ENCODE data around the gene SMARCC2. TPM values are rescaled to one million over a fixed set of nuclear protein-coding genes. Genes with fewer than 3 reads are reported as not detected.

Gene SMARCC2
- total and polyA plus RNA-seq, 8 donors = 12.5 to 131 (median 64.3) TPM

DNA sequence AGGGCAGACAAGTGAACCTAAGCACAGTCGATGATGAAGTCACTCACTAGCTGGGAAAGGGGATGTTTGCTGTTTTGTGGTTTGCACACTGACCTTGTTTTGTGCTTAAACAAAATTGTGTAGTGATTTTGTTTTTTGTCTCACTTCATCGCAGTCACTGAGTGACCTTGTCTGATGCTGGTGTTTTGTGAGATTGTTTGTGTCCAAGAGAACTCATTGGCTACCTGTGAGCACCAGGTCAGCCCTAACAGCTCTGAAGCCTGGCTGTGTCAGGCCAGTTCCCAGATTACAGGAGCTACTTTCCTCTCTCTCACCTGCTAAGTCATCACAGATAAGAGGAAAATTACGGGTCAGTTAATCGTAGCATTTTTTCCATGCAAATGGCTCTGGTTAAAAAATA, 65.2 kb downstream of the SMARCC2 start:
- H3K27ac ChIP-seq = peak overlapping the region in 4 of 5 donors; percentile 48 to 97 (median 92)
- peak in 1 of 2 donors; percentile 59 for DNase-seq
- no peaks in the 10 kb centered on the region for H3K9me3 ChIP-seq
- WGBS, 5 donors = 31 to 55% (median 52%) methylated on average over 4 of the region's 4 CpGs
- intact Hi-C loops (cut with DNase I; ENCODE audit: low total_unique reads) = loop anchor here (5.0 kb wide), 1 partner anchor 38 kb away; no protein-coding TSS in a partner anchor
- H3K4me3 ChIP-seq = no peak overlapping the region
- H3K4me1 ChIP-seq = peaks cover 28 to 67% (median 53%) of the 10 kb centered on the region in 4 donors
- peaks cover 11 to 37% (median 22%) of the 10 kb centered on the region in 4 donors for H3K36me3 ChIP-seq
- TF ChIP-seq, protein P1, sequence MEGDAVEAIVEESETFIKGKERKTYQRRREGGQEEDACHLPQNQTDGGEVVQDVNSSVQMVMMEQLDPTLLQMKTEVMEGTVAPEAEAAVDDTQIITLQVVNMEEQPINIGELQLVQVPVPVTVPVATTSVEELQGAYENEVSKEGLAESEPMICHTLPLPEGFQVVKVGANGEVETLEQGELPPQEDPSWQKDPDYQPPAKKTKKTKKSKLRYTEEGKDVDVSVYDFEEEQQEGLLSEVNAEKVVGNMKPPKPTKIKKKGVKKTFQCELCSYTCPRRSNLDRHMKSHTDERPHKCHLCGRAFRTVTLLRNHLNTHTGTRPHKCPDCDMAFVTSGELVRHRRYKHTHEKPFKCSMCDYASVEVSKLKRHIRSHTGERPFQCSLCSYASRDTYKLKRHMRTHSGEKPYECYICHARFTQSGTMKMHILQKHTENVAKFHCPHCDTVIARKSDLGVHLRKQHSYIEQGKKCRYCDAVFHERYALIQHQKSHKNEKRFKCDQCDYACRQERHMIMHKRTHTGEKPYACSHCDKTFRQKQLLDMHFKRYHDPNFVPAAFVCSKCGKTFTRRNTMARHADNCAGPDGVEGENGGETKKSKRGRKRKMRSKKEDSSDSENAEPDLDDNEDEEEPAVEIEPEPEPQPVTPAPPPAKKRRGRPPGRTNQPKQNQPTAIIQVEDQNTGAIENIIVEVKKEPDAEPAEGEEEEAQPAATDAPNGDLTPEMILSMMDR (IDR thresholded peaks at IDR 0.05) = no peak
- TF ChIP-seq POLR2A (IDR thresholded peaks at IDR 0.05) (no peak), EP300 (IDR thresholded peaks at IDR 0.05) (no peak)
- H3K27me3 ChIP-seq = no peaks in the 10 kb centered on the region

DNA sequence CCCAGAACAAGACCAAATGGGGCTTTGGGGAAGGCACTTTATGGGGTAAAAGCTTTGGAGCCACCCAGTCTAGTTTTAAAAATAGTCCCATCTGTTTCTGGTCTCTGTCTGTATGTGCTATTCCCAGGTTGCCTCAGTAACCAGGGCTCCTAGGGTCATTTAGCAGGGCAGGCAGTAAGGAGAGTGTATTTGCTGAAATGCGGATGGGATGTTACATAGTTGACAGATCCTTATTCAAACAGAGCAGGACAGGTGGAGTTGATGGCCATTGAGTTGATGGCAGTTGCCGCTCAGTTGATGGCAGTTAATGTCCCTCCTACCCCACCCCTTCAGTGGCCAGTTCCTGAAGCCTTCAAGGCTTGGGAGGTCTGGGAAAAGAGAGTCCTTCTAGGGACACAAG, 66.6 kb downstream of the SMARCC2 start:
- Histone ChIP-seq H3K4me1 (peaks cover 35 to 78% (median 55%) of the 10 kb centered on the region in 4 donors), H3K9me3 (no peaks in the 10 kb centered on the region), H3K4me3 (no peak overlapping the region), H3K27ac (peak overlapping the region in 3 of 5 donors; percentile 11 to 95 (median 21)), H3K36me3 (peaks cover 11 to 37% (median 22%) of the 10 kb centered on the region in 4 donors), H3K27me3 (no peaks in the 10 kb centered on the region)
- intact Hi-C loops (cut with DNase I; ENCODE audit: low total_unique reads) = loop anchor here (5.0 kb wide), 1 partner anchor 40 kb away; no protein-coding TSS in a partner anchor
- TF ChIP-seq EP300 (IDR thresholded peaks at IDR 0.05) (no peak), POLR2AphosphoS5 (IDR thresholded peaks at IDR 0.05) (no peak), POLR2A (IDR thresholded peaks at IDR 0.05) (no peak)
- TF ChIP-seq, protein P1 (IDR thresholded peaks at IDR 0.05) = no peak
- no peak for DNase-seq
- WGBS, 5 donors = 77 to 89% (median 87%) methylated on average over 2 of the region's 2 CpGs

DNA sequence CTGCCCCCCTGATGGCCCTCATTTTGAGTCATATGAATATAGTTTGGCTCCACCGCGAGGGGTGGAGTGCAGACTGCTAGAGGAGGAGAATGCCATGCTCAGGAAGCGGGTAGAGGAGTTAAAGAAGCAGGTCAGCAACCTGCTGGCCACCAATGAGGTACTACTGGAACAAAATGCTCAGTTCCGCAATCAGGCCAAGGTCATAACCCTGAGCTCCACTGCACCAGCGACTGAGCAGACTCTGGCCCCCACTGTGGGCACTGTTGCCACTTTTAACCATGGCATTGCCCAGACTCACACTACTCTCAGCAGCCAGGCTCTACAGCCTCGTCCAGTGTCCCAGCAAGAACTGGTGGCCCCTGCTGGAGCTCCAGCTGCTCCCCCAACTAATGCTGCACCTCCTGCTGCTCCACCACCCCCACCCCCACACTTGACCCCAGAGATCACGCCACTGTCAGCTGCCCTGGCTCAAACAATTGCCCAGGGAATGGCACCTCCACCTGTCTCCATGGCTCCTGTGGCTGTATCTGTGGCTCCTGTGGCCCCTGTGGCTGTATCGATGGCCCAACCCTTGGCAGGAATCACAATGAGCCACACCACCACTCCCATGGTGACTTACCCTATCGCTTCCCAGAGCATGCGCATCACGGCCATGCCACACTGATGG, 67.9 kb downstream of the SMARCC2 start:
- no peak for DNase-seq
- WGBS, 5 donors = 86 to 90% (median 89%) methylated on average over 10 to 11 of the region's 11 CpGs
- Histone ChIP-seq H3K36me3 (peaks cover 11 to 37% (median 22%) of the 10 kb centered on the region in 4 donors), H3K27ac (peak overlapping the region in 2 of 5 donors; percentile 12 to 95), H3K4me1 (peaks cover 24 to 69% (median 43%) of the 10 kb centered on the region in 4 donors), H3K9me3 (no peaks in the 10 kb centered on the region), H3K27me3 (no peaks in the 10 kb centered on the region), H3K4me3 (no peak overlapping the region)
- TF ChIP-seq EP300 (IDR thresholded peaks at IDR 0.05) (no peak), POLR2AphosphoS5 (IDR thresholded peaks at IDR 0.05) (no peak), POLR2A (IDR thresholded peaks at IDR 0.05) (no peak)
- TF ChIP-seq, protein P1 (IDR thresholded peaks at IDR 0.05) = no peak
- intact Hi-C loops (cut with DNase I; ENCODE audit: low total_unique reads) = loop anchor here (5.0 kb wide), 1 partner anchor 41 kb away; no protein-coding TSS in a partner anchor

DNA sequence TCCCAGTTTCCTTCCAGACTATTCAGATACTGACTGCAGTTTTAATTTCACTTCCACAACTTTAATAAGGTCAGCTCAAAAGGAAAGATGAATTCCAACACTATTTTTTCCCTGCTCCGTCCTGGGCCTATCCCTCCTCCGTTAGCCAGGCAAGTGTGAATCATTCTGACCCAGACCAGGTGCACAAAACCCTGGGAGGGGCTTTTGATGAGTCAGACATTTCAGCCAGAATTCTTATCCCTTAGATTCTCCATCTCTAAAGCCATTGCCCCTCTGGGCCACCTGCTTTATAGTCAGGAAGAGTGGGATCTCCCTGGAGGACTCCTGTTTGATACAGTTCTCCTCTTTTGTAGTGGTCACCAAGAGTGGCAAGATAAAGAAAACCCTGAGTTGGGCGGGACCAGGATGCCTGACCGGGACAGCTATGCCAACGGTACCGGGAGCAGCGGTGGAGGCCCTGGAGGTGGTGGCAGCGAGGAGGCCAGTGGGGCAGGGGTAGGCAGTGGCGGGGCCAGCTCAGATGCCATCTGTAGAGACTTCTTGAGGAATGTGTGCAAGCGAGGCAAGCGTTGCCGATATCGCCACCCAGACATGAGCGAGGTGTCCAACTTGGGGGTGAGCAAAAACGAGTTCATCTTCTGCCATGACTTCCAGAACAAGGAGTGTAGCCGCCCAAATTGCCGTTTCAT, 69.0 kb downstream of the SMARCC2 start:
- 90 to 94% (median 93%) methylated on average over 15 to 17 of the region's 17 CpGs for WGBS, 5 donors
- DNase-seq = no peak

More for the DNA sequence above, 69.0 kb downstream of the SMARCC2 start:
- intact Hi-C loops (cut with DNase I; ENCODE audit: low total_unique reads) = loop anchor here (5.0 kb wide), 1 partner anchor 42 kb away; no protein-coding TSS in a partner anchor
- Histone ChIP-seq H3K27ac (peak overlapping the region in 4 of 5 donors; percentile 95 to 97 (median 96)), H3K36me3 (peaks cover 11 to 37% (median 22%) of the 10 kb centered on the region in 4 donors), H3K27me3 (no peaks in the 10 kb centered on the region), H3K9me3 (no peaks in the 10 kb centered on the region), H3K4me3 (no peak overlapping the region), H3K4me1 (peaks cover 18 to 63% (median 38%) of the 10 kb centered on the region in 4 donors)
- TF ChIP-seq POLR2A (IDR thresholded peaks at IDR 0.05) (no peak), POLR2AphosphoS5 (IDR thresholded peaks at IDR 0.05) (no peak), EP300 (IDR thresholded peaks at IDR 0.05) (no peak)
- TF ChIP-seq, protein P1 (IDR thresholded peaks at IDR 0.05) = no peak

Measured in stomach (tissue), 9 donors.